Cerebellar cortex (tissue), 1 donor: Measurements from ENCODE around the gene DDI2.
"Not testable (repeated sequence)": the region's sequence is repeated elsewhere in the genome, so short reads cannot be mapped to it uniquely, and the experiment has no call there.

ENCODE experiments used
- DNase-seq: peaks from one replicate; pipeline ENCODE4 v3.0.0-alpha.2; 2015; ENCODE audit warnings: low spot score

Gene DDI2

DNA sequence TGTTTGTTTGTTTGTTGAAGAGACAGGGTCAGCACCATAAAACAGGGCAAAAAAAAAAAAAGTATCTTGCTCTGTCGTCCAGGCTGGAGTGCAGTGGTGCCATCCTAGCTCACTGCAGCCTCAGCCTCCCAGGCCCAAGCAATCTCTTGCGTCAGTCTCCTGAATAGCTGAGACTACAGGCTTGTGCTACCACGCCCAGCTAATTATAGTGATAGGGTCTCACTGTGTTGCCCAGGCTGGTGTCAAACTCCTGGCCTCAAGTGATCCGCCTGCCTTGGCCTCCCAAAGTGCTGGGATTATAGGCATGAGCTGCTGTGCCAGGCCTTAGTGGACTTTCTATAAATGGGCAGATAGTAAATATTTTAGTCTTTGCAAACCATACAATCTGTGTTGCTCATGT is 19.2 kb downstream of the DDI2 start:
- no peak for DNase-seq

DNA sequence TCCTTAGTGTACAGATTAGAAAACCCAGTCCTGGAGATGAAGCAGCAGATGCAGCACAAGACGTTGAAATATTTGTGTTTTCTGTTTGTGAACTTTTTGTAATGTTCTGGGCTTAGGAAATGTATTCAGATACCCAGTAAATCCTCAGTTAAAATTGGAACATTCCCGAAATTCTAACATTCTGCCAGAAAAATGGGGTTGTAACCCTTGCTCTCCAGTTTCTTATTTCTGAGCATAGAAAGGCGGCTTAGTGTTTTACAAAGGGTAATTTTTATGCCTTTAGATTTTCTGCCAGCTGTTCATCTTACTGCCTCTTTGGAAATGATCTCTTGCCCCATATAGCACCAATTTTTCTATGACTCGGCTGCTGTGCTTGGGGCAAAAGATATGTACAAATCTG is 20.6 kb downstream of the DDI2 start:
- DNase-seq = no peak

DNA sequence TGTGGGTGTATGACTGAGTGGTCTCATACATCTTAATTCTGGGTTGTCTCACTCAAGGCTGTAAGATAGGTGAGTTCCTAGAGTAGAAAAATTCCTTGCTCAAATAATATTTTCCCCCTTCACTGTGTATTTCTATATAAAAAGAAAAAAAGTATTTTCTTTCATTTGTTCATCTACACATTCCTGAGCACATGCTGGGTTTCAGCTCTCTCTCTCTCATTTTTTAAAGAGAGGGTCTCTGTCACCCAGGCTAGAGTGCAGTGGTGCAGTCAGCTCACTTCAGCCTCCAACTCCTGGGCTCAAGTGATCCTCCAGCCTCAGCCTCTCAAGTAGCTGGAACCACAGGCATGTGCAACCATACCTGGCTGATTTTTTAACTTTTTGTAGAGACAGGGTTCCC is 22.0 kb downstream of the DDI2 start:
- DNase-seq = no peak

DNA sequence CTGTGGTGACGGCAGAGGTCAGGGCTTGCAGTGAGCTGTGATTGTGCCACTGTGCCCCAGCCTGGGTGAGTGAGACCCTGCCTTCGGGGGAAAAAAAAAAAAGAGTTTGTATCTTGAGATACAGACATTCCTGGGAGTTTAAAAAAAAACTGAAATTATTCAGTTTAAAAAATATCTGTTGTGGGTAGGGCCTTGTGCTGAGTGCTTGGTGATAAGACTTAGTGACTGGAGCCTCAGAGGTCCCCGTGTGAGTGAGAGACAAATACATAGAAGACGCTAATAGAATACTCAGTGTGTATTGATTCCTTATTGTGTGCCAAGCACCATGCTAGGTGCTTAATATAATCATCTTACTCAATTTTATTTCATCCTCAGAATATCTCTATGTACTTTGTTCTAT is 22.7 kb downstream of the DDI2 start:
- DNase-seq = no peak

DNA sequence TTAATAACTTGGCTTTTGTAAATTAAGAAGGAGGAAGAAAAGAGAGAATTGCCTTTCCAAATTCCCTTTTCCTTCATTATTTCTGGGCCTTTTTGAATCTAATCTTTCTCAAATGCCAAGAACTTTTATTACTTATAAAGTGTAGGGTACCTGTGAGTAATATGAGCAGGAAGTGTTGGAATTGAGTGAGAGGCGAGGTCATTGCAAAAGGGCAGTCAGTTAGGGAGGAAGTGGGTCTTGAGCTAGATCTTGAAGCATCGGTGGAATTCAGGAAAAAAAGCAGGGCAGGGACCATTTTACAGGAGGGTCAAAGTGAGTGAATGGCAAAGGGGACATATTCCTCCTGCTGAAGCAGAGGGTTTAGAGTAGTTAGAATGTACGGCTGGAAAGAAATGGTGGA is 23.4 kb downstream of the DDI2 start:
- no peak for DNase-seq

DNA sequence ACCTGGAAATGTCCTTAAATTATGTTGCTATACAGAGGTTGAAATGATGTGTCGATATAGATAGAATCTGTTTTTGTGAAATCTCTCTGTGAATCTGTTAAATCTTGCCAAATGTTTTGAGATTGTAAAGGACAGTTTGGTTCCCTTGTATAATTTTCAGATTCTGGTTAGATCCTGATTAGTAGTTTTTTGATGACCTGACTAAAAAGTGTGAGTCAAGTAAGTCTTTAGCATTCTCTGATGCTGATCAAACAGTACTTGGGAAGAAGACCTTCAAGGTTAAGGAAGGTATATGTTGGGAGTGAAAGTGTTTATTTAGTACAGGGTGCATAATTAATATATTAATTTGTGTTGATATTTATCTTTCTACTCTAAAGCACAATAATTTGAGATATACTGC is 32.7 kb downstream of the DDI2 start:
- no peak for DNase-seq

DNA sequence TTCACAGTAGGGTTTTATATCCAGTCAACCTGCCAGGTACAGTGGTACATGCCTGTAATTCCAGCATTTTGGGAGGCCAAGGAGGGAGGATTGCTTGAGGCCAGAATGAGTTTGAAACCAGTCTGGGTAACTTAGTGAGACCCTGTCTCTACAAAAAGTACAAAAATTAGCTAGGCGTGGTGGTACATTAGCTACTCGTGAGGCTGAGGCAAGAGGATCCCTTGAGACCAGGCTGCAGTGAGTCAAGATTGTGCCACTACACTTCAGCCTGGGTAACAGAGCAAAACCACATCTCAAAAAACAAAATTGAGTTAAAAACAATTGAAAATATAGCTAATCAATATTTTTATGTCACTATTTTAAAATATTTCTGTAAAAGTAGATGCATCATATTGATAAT is 33.2 kb downstream of the DDI2 start:
- DNase-seq = no peak

DNA sequence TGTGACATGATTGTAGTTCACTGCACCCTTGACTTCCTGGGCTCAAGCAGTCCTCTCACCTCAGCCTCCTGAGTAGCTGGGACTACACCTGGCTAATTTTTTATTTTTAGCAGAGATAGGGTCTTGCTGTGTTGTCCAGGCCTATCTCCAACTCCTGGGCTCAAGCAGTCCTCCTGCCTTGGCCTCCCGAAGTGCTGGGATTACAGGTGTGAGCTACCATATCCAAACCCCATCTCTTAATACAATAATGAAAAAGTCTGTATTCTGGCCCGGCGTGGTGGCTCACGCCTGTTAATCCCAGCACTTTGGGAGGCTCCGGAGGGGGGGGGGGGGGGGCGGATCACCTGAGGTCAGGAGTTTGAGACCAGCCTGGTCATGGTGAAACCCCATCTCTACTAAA is 34.9 kb downstream of the DDI2 start:
- not testable (repeated sequence) for DNase-seq

DNA sequence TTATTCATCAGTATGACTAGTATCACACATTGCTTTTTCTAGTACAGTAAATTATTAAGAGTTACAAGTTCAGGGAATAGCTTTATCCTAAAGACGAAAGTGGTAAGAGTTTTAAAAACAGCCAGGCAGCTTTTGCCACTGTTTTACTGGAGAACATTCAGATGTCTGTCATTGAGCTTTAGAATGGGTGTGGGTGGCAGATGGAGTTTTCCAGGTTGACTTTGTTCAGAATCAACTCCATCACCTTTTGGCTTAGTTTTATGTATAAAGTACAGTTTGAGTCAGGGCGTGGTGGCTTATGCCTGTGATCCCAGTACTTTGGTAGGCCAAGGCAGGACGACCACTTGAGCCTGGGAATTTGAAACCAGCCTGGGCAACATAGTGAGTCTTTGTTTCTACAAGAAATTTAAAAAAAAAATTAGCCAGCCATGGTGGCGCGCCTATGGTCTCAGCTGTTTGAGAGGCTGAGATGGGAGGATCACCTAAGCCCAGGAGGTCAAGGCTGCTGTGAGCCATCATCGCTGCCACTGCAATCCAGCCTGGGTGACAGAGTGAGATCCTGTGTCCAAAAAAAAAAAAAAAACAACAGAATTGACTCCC is 36.9 kb downstream of the DDI2 start:
- no peak for DNase-seq

DNA sequence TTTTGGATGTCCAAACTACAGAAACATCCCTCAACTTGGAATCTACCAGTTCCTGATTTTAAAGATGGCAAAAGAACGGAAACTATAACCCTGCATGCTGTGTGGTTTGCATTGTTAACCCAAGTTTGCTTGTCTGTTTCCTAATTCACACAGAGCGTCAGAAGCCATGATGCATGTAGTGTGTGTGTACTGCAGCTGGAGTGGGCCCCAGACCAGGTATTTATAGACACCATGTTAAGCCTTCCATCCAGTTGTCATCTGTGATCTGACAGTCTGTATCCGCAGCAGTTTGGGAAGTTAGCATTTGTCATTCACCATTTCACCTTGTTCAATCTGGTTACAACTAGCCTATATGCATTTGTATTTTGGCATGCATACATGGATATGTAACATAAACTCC is 39.2 kb downstream of the DDI2 start:
- DNase-seq = no peak

DNA sequence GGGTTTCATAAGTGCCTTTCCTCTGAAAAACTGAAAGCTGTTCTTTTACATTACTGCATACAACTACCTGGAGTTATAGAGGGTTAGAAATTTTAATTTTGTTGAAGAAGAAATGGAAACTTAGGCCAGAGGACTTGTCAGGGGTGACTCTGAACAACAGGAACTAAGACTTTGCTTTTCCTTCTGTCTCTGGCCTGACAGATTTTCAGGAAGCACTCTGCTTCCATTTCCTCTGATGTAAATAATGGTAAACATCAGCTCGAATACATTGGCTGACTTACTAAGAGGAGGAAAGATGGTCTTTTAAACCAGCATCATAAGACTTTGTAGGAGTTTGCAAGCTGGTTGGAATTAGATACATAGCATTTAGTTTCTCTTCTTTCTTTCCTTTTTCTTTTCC is 39.8 kb downstream of the DDI2 start:
- DNase-seq = no peak

DNA sequence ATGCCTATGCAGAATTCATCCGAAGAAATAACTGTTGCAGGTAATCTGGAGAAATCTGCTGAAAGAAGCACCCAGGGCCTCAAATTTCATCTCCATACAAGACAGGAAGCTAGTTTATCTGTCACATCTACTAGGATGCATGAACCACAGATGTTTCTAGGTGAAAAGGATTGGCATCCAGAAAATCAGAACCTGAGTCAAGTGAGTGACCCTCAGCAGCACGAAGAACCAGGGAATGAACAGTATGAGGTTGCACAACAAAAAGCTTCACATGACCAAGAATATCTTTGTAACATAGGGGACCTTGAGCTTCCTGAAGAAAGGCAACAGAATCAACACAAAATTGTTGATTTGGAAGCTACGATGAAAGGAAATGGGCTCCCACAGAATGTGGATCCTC is 42.9 kb downstream of the DDI2 start:
- DNase-seq = no peak

DNA sequence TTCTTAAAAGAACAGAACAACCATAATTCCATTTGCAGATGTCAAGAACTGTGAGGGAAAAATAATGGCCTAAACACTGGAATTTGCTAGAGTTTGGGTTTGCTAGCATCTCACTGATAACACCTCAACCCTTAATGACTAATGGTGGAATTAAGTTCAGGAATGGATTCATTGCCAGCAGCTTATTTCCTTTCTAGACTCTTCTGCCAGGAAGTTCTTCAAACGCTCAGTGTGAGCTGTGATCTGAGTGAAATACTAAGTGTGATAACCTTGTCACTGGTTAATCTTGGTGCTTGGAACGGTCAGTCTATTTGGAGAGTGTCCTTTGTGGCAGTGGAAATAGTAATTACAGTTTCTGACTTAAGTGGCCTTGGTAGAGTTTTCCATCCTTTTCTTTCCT is 45.2 kb downstream of the DDI2 start:
- no peak for DNase-seq

DNA sequence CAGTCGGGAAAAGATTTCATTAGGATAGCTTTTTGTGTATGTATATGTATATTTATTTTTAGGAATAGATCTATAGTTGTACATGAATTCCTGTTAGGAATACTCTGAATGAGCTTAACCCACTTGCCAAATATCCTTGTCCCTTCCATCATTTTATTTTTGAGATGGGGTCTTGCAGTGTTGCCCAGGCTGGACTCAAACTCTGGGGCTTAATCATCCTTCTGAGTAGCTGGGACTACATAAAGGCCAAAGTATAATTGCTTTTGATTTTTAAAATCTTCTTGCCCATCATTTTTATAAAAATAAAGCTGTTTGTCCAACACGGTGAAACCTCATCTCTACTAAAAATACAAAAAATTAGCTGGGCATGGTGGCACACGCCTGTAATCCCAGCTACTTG is 46.7 kb downstream of the DDI2 start:
- DNase-seq = no peak

DNA sequence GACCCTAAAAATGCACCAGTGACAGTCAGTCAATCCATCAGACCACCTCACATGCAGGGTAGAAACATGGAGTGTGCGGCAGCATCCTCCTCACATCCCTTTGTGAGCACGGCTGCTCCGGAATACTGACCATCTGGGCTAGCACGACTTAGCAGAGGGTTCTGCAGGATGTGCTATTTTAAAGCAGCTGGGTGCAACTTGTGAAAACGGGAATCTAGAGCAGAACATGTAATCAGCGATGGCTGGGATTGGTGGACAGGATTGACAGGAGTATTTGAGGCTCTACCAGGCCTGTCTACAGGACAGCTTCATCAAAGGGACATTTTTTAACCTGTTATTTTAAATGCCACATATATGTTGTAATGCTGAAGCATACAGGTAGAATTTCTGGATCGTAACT is 50.1 kb downstream of the DDI2 start:
- DNase-seq = no peak

DNA sequence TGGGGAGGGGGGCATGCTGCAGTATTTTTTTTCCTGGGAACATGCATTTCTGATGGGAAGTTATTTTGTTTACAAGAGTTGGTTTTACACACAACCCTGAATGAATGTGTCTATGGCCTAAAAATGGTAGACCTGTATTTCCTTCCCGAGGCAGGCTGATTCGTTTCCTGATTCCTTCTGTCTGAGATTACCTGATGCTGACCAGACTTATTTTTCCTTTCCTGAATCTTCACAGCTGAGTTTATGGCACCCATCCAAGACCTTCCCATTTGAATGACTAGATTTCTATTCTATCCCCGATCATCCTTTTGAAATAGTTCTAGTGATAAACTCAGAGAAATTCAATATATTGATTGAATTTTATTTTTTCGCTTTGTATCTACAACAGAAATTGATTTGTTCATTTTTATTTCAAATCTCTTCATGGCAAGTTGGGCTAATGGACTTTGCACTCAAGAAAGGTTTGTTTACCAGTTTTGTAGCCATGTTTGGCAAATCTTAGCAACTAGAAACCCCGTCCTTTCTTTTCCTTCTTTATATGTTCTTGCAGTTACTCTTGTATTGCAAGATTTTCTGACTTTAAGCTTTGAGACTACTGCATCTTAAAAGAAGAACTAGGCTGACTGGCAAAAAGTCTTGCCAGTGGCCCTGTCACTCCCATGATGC is 51.0 kb downstream of the DDI2 start:
- DNase-seq = no peak

DNA sequence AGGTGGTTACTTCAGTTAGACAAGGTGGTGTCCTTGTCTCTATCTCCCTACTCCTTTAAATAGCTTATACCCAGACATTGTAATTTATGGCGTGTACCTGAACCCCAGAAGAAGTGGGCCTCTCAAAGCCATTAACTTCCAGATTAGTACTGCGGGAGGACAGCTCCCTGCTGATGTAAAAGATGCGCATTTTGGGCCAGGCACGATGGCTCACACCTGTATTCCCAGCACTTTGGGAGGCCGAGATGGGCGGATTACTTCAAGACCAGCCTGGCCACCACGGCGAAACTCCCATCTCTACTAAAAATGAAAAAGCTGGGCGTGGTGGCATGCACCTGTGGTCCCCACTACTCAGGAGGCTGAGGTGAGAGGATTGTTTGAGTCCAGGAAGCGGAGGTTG is 51.8 kb downstream of the DDI2 start:
- no peak for DNase-seq

DNA sequence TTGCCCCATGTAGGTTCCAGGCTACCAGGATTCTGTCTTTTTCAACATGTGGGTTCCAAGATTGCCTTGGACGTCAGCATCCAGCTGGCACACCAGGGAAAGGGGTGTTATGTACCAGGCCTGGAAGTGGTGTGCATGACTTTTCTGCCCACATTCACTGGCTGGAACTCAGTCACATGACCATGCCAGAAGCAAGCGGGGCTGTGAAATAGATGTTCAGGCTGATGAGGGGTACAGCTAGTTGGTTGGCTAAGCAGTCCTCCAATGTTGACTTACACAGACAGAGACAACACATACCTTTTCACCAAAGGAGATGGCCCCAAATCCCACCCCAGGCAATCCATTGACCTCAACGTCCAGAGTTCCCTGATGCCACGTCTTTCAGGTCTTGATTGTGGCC is 52.6 kb downstream of the DDI2 start:
- no peak for DNase-seq

DNA sequence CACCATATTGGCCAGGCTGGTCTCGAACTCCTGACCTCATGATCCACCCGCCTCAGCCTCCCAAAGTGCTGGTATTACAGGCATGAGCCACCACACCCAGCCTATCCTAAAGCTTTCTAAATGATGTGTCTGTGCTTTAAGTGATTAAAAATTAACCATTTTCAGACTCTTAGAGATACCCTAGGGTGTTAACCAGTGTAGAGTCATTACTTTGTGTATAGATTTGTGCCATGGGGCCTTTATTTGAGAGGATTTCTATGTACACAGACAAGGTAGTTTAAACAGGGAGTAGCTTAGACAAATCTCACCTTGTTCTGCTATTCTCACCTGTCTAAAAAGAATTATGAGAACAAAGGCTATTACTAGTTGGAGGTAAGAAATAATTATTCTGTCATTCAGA is 54.2 kb downstream of the DDI2 start:
- no peak for DNase-seq

DNA sequence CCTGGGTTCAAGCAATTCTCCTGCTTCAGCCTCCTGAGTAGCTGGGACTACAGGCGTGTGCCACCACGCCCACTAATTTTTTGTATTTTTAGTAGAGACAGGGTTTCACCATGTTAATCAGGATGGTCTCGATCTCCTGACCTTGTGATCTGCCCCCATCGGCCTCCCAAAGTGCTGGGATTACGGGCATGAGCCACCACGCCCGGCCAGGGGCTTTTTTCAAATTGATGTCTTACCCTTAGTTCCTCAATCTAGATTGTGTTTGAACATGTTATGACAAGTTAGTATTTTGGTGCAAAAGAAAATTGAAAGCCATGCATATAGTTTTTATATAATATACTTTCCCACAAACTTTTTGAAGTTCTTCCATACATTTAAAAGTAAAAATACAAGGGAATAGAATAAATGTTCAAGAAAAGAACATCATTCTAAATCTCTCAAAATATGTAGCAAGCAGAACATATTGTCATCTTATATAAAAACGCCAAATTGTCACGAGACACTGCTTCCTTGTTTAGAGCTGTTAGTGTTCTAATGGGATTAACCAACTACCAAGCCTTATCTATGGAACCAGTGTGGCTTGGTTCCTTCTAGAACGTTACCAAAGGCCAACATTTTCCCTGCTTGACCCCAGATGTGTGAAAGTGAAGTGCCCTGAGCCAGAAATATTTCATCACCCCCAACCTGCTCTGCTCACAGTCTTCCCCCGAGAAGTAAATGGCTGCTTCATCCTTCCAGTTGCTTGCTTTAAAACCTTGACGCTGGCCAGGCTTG is 57.3 kb downstream of the DDI2 start:
- DNase-seq = no peak

DNA sequence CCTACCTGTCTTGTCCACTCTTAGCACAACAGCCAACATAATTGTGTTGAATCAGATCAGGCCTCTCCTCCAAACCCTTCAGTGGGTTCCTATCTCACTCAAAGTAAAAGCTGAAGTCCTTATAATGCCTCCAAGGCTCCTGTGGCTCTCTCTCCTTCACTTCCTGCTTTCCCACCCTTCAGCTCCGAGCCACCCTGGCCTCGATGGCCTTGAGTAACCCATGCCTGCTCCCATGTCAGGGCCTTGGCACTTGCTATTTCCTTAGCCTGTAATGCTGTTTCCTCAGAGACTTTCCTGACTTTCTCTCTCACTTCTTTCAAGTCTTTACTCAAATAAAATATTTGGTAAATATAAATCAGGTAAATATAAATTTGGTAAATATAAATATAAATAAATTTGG is 58.8 kb downstream of the DDI2 start:
- DNase-seq = no peak

DNA sequence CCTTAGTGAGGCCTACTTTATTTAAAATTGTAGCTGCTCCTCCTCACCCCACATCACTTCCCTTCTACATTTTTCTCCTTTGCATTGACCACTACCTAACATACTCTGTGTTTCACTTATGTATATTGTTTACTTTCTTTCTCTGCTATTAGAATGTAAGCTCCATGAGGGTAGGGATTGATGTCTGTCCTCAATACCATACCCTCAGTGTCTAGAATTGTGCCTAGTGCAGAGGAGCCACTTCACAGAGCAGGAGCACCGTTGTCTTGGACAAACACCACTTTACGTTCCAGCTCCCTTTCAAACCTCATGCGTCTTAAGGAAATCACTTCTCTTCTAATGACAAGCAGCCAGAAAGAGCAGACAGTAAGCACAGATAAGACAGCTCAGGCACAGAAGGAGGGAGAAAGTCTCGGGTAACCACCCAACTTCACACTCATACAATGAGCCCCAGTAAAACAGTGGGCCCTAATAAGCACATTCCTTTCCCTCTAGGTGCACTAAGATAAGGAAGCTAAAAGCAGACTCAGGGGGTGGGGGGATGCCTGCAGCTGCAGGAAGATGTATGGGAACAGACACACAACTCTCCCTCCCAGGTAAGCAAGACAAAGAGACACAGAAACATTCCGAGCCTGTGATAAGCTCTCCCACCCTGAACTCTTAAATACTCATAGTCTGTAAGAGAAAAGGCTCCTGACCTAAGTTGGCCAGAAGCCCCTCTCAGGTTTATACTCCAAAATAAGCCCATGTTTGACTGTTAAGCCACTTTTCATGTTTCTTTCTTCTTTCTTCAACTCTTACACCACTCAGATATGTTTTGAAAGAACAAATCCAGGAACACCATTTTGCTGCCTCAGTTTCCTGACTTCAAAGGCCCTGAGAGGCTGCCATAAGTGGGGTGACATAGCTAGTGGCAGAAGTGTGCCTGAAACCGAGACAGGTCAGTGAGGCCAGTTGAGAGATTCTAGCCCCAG is 59.7 kb downstream of the DDI2 start:
- DNase-seq = no peak
